H9 (cell line): ENCODE data around the gene DCST2. TPM values are rescaled to one million over a fixed set of nuclear protein-coding genes. Genes with fewer than 3 reads are reported as not detected.

Source experiments
- DNase-seq: peaks from one replicate; pipeline ENCODE4 v3.0.0-alpha.2; 2017
- H2AFZ ChIP-seq: one replicate; pipeline ENCODE4 v1.6.1; 2013; ENCODE audit warnings: mild to moderate bottlenecking, low read length, control low read depth, moderate library complexity
- H2AK5ac ChIP-seq: 2 replicates; pipeline ENCODE4 v1.6.1; 2013; ENCODE audit warnings: low read length, control low read depth, mixed read lengths; ENCODE audit not compliant: insufficient read length
- H2BK120ac ChIP-seq: one replicate; pipeline ENCODE4 v1.6.1; 2013; ENCODE audit warnings: low read depth, mild to moderate bottlenecking, low read length, control low read depth, inconsistent platforms; ENCODE audit not compliant: poor library complexity, severe bottlenecking
- H2BK12ac ChIP-seq: 2 replicates; pipeline ENCODE4 v1.6.1; 2013; ENCODE audit warnings: low read length, control low read depth, mixed read lengths, low read depth; ENCODE audit not compliant: insufficient read length
- H2BK15ac ChIP-seq: 2 replicates; pipeline ENCODE4 v1.6.1; 2013; ENCODE audit warnings: low read depth, low read length, control low read depth
- H2BK20ac ChIP-seq: one replicate; pipeline ENCODE4 v1.6.1; 2013; ENCODE audit warnings: low read depth, mild to moderate bottlenecking, low read length, control low read depth, inconsistent platforms; ENCODE audit not compliant: poor library complexity, severe bottlenecking
- H2BK5ac ChIP-seq: 2 replicates; pipeline ENCODE4 v1.6.1; 2013; ENCODE audit warnings: low read length, control low read depth, mixed read lengths; ENCODE audit not compliant: insufficient read length
- H3K14ac ChIP-seq: 2 replicates; pipeline ENCODE4 v1.6.1; 2013; ENCODE audit warnings: low read length, control low read depth; ENCODE audit not compliant: insufficient read depth
- H3K18ac ChIP-seq: 2 replicates; pipeline ENCODE4 v1.6.1; 2013; ENCODE audit warnings: low read depth, mild to moderate bottlenecking, mixed read lengths, low read length, control low read depth; ENCODE audit not compliant: insufficient read length
- H3K23ac ChIP-seq: 2 replicates; pipeline ENCODE4 v1.6.1; 2013; ENCODE audit warnings: low read length, control low read depth, mixed read lengths, low read depth; ENCODE audit not compliant: insufficient read length
- H3K23me2 ChIP-seq: 2 replicates; pipeline ENCODE4 v1.6.1; 2013; ENCODE audit warnings: low read depth, mild to moderate bottlenecking, mixed read lengths, low read length, control low read depth; ENCODE audit not compliant: insufficient read length, poor library complexity, severe bottlenecking
- H3K27ac ChIP-seq: 2 replicates; pipeline ENCODE4 v1.5.1; 2013; ENCODE audit warnings: low read length, control low read depth, mixed read lengths, low read depth; ENCODE audit not compliant: insufficient read length
- H3K27me3 ChIP-seq: 2 replicates; pipeline ENCODE4 v1.6.1; 2013; ENCODE audit warnings: low read length, control low read depth, inconsistent platforms; ENCODE audit not compliant: insufficient read depth
- H3K4ac ChIP-seq: 2 replicates; pipeline ENCODE4 v1.6.1; 2013; ENCODE audit warnings: low read depth, mild to moderate bottlenecking, control low read depth, inconsistent platforms, low read length, moderate library complexity
- H3K4me1 ChIP-seq: 2 replicates; pipeline ENCODE4 v1.6.1; 2013; ENCODE audit warnings: low read length, control low read depth, inconsistent platforms; ENCODE audit not compliant: insufficient read depth
- H3K4me2 ChIP-seq: 2 replicates; pipeline ENCODE4 v1.6.1; 2013; ENCODE audit warnings: low read length, control low read depth, mixed read lengths; ENCODE audit not compliant: insufficient read length, insufficient read depth
- H3K56ac ChIP-seq: 2 replicates; pipeline ENCODE4 v1.6.1; 2013; ENCODE audit warnings: low read depth, mild to moderate bottlenecking, mixed read lengths, low read length, control low read depth; ENCODE audit not compliant: insufficient read length
- H3K79me1 ChIP-seq: 2 replicates; pipeline ENCODE4 v1.6.1; 2013; ENCODE audit warnings: low read depth, mild to moderate bottlenecking, moderate library complexity, low read length, control low read depth, inconsistent platforms; ENCODE audit not compliant: insufficient read depth, poor library complexity, severe bottlenecking
- H3K79me2 ChIP-seq: 2 replicates; pipeline ENCODE4 v1.6.1; 2013; ENCODE audit warnings: low read length, control low read depth, inconsistent platforms; ENCODE audit not compliant: insufficient read depth
- H3K9ac ChIP-seq: 2 replicates; pipeline ENCODE4 v1.6.1; 2013; ENCODE audit warnings: low read length, control low read depth, mixed read lengths; ENCODE audit not compliant: insufficient read length; ENCODE audit errors: extremely low read depth
- H3K9me3 ChIP-seq: one replicate; pipeline ENCODE4 v1.6.1; 2013; ENCODE audit warnings: low read depth, low read length, inconsistent platforms; ENCODE audit not compliant: control insufficient read depth
- H3T11ph ChIP-seq: one replicate; pipeline ENCODE4 v1.6.1; 2013; ENCODE audit warnings: mild to moderate bottlenecking, low read length, control low read depth, inconsistent platforms
- H4K20me1 ChIP-seq: one replicate; pipeline ENCODE4 v1.6.1; 2013; ENCODE audit not compliant: control insufficient read depth, insufficient read length, insufficient read depth
- H4K5ac ChIP-seq: 2 replicates; pipeline ENCODE4 v1.6.1; 2013; ENCODE audit warnings: low read depth, mild to moderate bottlenecking, mixed read lengths, low read length, control low read depth; ENCODE audit not compliant: insufficient read length
- H4K8ac ChIP-seq: replicated peaks from 2 replicates; pipeline ENCODE4 v1.6.1; 2013; ENCODE audit warnings: low read length, control low read depth, mixed read lengths, low read depth; ENCODE audit not compliant: insufficient read length
- H4K91ac ChIP-seq: 2 replicates; pipeline ENCODE4 v1.6.1; 2013; ENCODE audit warnings: low read depth, mild to moderate bottlenecking, moderate library complexity, mixed read lengths, low read length, control low read depth; ENCODE audit not compliant: insufficient read length
- H3K27ac Mint-ChIP-seq, 3 experiments: 2 replicates in 2 of 3; 3 replicates in 1 of 3; pipeline ENCODE4 v1.8.0; 2020 to 2021; ENCODE audit warnings: mixed read lengths in 3 of 3, mild to moderate bottlenecking in 1 of 3, moderate library complexity in 1 of 3
- H3K27me3 Mint-ChIP-seq: 2 replicates; pipeline ENCODE4 v1.8.0; 2021; ENCODE audit warnings: low read depth, mild to moderate bottlenecking, moderate library complexity, mixed read lengths
- H3K36me3 Mint-ChIP-seq, 3 experiments: 2 replicates in 2 of 3; 3 replicates in 1 of 3; pipeline ENCODE4 v1.8.0; 2020 to 2021; ENCODE audit warnings: low read depth in 3 of 3, mixed read lengths in 3 of 3; ENCODE audit not compliant: insufficient read depth in 1 of 3
- H3K4me1 Mint-ChIP-seq, 2 experiments: 2 replicates each; pipeline ENCODE4 v1.8.0; 2020; ENCODE audit warnings: mixed read lengths in 2 of 2
- H3K4me3 Mint-ChIP-seq, 2 experiments: 2 replicates in 1 of 2; 3 replicates in 1 of 2; pipeline ENCODE4 v1.8.0; 2020 to 2021; ENCODE audit warnings: mild to moderate bottlenecking in 2 of 2, mixed read lengths in 2 of 2, moderate library complexity in 1 of 2
- H3K9me3 Mint-ChIP-seq, 2 experiments: 2 replicates in 1 of 2; 3 replicates in 1 of 2; pipeline ENCODE4 v1.8.0; 2020; ENCODE audit warnings: mild to moderate bottlenecking in 2 of 2, mixed read lengths in 2 of 2, moderate library complexity in 1 of 2
- WGBS: extraction: QIAGEN DNeasy Blood & Tissue Kit; methylation state at CpG from one replicate; pipeline ENCODE4 v1.1.7; 2013; ENCODE audit warnings: missing lambda C conversion rate, low lambda C conversion rate, mixed read lengths; ENCODE audit not compliant: insufficient read length; ENCODE audit errors: extremely low coverage; 5-methylcytosine and 5-hydroxymethylcytosine counted together
- total RNA-seq: library from RNA; stranded (reverse); gene quantifications from 2 replicates; pipeline ENCODE4 v1.2.1, GENCODE V29; 2021
- TF ChIP-seq, protein P1 (sequence below): fragments of 200-600 bp; sonication (generic); conservative IDR thresholded peaks from 3 replicates; pipeline ENCODE4 v1.8.0; 2021; ENCODE audit warnings: antibody characterized with exemption, mild to moderate bottlenecking

The DCST2 gene
- total RNA-seq, 1 experiment from 2014 or later, result 0.35 TPM

DNA sequence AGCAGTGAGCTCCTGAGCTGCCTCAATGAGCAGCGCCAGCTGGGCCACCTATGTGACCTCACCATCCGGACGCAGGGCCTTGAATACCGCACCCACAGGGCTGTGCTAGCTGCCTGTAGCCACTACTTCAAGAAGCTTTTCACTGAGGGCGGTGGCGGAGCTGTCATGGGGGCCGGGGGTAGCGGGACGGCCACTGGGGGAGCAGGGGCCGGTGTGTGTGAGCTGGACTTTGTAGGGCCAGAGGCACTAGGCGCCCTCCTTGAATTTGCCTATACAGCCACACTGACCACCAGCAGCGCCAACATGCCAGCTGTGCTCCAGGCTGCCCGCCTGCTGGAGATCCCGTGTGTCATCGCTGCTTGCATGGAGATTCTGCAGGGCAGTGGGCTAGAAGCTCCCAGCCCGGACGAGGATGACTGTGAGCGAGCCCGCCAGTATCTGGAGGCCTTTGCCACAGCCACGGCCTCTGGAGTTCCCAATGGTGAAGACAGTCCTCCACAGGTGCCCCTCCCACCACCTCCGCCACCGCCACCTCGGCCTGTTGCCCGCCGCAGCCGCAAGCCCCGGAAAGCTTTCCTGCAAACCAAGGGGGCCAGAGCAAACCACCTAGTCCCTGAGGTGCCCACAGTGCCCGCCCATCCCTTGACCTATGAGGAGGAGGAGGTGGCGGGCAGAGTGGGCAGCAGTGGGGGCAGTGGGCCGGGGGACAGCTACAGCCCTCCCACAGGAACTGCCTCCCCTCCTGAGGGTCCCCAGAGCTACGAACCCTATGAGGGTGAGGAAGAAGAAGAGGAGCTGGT, 18.7 kb downstream of the DCST2 start:
- no peak overlapping the region for H3K27ac ChIP-seq
- no peak overlapping the region for H2BK20ac ChIP-seq
- no peak overlapping the region for H3K23ac ChIP-seq
- no peak overlapping the region for H3K4me2 ChIP-seq
- H3K79me1 ChIP-seq, result no peaks in the 10 kb centered on the region
- H3K18ac ChIP-seq, result no peak overlapping the region
- H2BK5ac ChIP-seq, result no peak overlapping the region
- no peaks in the 10 kb centered on the region; the same call in 1 of the 2 replicates for H3K79me2 ChIP-seq
- H4K91ac ChIP-seq, result no peak overlapping the region
- H3K14ac ChIP-seq, result no peak overlapping the region
- Mint-ChIP-seq H3K4me3 (no peak overlapping the region), H3K36me3 (peaks cover 8 to 39% (median 23%) of the 10 kb centered on the region in 3 experiments; a peak in 6 of 7 replicates), H3K9me3 (no peaks in the 10 kb centered on the region; a peak in 1 of 5 replicates), H3K4me1 (peaks cover 38 to 66% of the 10 kb centered on the region in 2 experiments), H3K27ac (no peak overlapping the region), H3K27me3 (no peaks in the 10 kb centered on the region)
- H4K20me1 ChIP-seq, result no peaks in the 10 kb centered on the region
- H3T11ph ChIP-seq, result no peak overlapping the region
- no peak overlapping the region for H2BK15ac ChIP-seq
- no peak overlapping the region for H4K8ac ChIP-seq
- H3K4me1 ChIP-seq, result peaks cover 3% of the 10 kb centered on the region; the same call in 1 of the 2 replicates
- H3K4ac ChIP-seq, result no peak overlapping the region
- no peaks in the 10 kb centered on the region for H3K27me3 ChIP-seq
- no peak for DNase-seq
- H3K9ac ChIP-seq, result no peak overlapping the region
- H3K56ac ChIP-seq, result no peak overlapping the region
- H2BK12ac ChIP-seq, result no peak overlapping the region
- no CpG with 5 or more reads among the region's 31 CpGs for WGBS
- TF ChIP-seq, protein P1, sequence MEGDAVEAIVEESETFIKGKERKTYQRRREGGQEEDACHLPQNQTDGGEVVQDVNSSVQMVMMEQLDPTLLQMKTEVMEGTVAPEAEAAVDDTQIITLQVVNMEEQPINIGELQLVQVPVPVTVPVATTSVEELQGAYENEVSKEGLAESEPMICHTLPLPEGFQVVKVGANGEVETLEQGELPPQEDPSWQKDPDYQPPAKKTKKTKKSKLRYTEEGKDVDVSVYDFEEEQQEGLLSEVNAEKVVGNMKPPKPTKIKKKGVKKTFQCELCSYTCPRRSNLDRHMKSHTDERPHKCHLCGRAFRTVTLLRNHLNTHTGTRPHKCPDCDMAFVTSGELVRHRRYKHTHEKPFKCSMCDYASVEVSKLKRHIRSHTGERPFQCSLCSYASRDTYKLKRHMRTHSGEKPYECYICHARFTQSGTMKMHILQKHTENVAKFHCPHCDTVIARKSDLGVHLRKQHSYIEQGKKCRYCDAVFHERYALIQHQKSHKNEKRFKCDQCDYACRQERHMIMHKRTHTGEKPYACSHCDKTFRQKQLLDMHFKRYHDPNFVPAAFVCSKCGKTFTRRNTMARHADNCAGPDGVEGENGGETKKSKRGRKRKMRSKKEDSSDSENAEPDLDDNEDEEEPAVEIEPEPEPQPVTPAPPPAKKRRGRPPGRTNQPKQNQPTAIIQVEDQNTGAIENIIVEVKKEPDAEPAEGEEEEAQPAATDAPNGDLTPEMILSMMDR, result no peak
- no peaks in the 10 kb centered on the region for H3K9me3 ChIP-seq
- H2AFZ ChIP-seq, result no peak overlapping the region
- no peak overlapping the region for H2BK120ac ChIP-seq
- no peak overlapping the region for H2AK5ac ChIP-seq
- no peaks in the 10 kb centered on the region for H3K23me2 ChIP-seq
- no peak overlapping the region for H4K5ac ChIP-seq
